ENCODE results near the gene MAP3K7.

DNA sequence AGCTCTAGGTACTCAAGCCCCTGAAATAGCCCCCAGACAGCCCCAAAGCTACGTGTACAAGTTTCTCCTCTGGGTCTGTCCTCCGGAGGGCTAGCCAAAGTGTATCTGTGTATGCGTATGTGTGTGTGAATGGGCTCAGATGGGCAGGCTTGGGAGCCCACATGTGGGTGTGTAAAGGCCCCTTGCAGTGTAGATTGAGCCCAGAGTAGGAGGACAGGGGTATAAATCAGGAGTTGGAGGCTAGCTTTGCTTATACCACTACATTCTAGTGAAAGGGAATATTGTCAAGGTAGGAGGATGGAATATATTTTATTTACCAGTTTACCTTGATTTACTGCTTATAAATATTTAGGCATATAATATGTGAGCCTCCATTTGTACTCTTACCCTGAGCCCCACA is 9.0 kb upstream of the MAP3K7 start:
- TF ChIP-seq POLR2AphosphoS5 (IDR thresholded peaks at IDR 0.05) (no peak), POLR2A (IDR thresholded peaks at IDR 0.05) (no peak)
- TF ChIP-seq, protein P1, sequence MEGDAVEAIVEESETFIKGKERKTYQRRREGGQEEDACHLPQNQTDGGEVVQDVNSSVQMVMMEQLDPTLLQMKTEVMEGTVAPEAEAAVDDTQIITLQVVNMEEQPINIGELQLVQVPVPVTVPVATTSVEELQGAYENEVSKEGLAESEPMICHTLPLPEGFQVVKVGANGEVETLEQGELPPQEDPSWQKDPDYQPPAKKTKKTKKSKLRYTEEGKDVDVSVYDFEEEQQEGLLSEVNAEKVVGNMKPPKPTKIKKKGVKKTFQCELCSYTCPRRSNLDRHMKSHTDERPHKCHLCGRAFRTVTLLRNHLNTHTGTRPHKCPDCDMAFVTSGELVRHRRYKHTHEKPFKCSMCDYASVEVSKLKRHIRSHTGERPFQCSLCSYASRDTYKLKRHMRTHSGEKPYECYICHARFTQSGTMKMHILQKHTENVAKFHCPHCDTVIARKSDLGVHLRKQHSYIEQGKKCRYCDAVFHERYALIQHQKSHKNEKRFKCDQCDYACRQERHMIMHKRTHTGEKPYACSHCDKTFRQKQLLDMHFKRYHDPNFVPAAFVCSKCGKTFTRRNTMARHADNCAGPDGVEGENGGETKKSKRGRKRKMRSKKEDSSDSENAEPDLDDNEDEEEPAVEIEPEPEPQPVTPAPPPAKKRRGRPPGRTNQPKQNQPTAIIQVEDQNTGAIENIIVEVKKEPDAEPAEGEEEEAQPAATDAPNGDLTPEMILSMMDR (IDR thresholded peaks at IDR 0.05): no peak

Data from upper lobe of left lung (tissue), 4 donors.